MM.1S (cell line): ENCODE data around the gene MC2R.

Experiments
- EZH2 ChIP-seq: fragments of 300-600 bp; sonication (generic); optimal IDR thresholded peaks from 2 replicates; pipeline ENCODE3; 2017; ENCODE audit warnings: low read depth, mild to moderate bottlenecking, antibody characterized with exemption, low read length, mixed read lengths
- EZH2phosphoT487 ChIP-seq: fragments of 300-600 bp; sonication (generic); IDR thresholded peaks from 2 replicates; pipeline ENCODE4 v1.6.1; 2018; ENCODE audit warnings: antibody characterized with exemption, low read length

DNA sequence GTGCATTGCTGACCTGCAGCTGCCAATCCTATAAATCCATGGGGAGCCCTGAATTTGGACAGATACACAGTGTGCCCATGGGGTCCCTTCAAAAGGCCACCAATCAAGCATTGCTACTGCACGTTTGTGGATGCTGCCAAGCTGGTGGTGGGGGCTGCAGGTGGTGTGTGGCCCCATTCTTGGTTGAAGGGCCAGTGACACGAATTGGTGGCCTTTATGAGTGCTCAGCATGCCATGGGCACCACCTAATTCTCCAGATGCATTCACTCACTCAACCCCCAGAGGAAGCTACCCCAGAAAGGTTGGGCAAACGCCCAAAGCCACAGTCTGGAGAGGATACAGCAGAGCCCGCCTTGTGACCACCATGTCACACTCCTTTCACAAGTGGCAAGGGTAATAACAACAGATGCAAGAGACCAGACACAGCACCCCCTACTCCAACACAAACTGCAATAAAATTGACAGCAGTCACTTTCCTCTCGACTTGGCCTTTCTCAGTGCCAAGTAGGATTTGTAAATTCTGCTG is 27.1 kb downstream of the MC2R start:
- TF ChIP-seq EZH2phosphoT487 (no peak), EZH2 (no peak)
